Measurements from ENCODE around the gene OR2W3. TPM values are rescaled to one million over a fixed set of nuclear protein-coding genes. Genes with fewer than 3 reads are reported as not detected.

OR2W3 gene
- total and polyA plus RNA-seq, 10 donors = 0.29 to 11.2 (median 2.8) TPM; not detected in 2

DNA sequence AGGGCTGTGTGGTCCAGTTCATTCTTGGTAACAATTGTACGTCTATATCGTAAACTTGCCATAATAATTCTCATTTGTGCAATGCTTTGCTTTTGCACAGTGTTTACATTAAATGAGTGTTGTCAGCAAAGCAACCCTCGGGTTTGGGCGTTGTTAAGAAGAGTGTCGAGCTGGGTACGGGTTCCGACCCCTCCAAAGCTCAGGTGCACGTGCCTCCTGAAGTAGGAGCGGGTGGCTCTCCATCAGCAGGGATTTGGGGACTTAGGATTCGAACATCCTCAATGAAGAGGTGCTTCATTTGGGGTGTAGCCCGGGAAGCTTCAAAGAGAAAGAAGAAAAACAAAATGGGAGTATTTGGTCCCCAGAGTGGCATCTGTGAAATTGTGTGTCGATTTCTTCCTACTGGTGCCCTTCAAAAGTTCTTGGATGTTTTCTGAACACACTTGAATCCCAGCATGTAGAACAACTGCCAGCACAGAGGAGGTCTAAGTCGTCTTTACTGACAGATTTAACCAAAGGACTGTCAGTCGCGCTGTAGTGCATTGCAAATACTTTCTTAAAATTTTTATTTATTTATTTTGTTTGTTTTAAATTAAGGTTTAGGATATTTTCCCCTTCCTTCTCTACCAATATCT, 37.3 kb upstream of the OR2W3 start:
- Histone ChIP-seq H3K9me3 (no peaks in the 10 kb centered on the region), H3K27me3 (replicated peaks in 1 of 7) (peaks cover 0 to 37% (median 12%) of the 10 kb centered on the region in 7 donors), H3K36me3 (peaks cover 0 to 22% (median 0%) of the 10 kb centered on the region in 6 donors), H3K27ac (peak overlapping the region in 2 of 8 donors; percentile 74 to 85), H3K4me3 (peak overlapping the region; percentile 37 to 84 (median 54)), H3K4me1 (peaks cover 0 to 21% (median 17%) of the 10 kb centered on the region in 6 donors)
- DNase-seq = no peak
- intact Hi-C loops (cut with DNase I; ENCODE audit: low total_unique reads) = no loop called here
- TF ChIP-seq POLR2AphosphoS5 (IDR thresholded peaks at IDR 0.05) = no peak
- TF ChIP-seq POLR2A (IDR thresholded peaks at IDR 0.05) = no peak
- TF ChIP-seq, protein P1, sequence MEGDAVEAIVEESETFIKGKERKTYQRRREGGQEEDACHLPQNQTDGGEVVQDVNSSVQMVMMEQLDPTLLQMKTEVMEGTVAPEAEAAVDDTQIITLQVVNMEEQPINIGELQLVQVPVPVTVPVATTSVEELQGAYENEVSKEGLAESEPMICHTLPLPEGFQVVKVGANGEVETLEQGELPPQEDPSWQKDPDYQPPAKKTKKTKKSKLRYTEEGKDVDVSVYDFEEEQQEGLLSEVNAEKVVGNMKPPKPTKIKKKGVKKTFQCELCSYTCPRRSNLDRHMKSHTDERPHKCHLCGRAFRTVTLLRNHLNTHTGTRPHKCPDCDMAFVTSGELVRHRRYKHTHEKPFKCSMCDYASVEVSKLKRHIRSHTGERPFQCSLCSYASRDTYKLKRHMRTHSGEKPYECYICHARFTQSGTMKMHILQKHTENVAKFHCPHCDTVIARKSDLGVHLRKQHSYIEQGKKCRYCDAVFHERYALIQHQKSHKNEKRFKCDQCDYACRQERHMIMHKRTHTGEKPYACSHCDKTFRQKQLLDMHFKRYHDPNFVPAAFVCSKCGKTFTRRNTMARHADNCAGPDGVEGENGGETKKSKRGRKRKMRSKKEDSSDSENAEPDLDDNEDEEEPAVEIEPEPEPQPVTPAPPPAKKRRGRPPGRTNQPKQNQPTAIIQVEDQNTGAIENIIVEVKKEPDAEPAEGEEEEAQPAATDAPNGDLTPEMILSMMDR (IDR thresholded peaks at IDR 0.05 in 8 of 11, conservative IDR thresholded peaks at IDR 0.05 in 3 of 11) = no peak
- WGBS, 5 donors = 16 to 29% (median 19%) methylated on average over 15 of the region's 15 CpGs

DNA sequence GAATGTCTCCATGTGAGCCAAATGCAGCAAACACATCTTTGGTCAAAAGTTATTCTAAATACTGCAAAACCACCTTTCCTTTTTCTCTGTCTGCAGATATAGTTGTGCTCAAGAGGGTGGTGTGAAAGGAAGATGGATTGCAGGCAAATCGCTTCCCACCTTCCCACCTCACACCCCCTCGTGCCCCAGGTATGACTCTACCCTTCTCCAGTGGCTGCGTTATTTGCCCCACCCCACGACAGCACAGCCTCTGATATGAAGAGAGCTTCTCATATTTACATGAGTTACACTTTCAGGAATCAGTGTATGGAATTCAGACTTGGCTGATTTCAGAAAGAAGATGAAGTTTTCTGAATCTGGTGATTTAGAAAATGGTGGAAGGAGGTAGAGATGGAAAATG, 32.6 kb upstream of the OR2W3 start:
- peaks cover 0 to 14% (median 0%) of the 10 kb centered on the region in 7 donors for H3K27me3 ChIP-seq (replicated peaks in 1 of 7)
- no peak overlapping the region for H3K4me3 ChIP-seq
- no peak overlapping the region for H3K27ac ChIP-seq
- peaks cover 0 to 13% (median 6%) of the 10 kb centered on the region in 6 donors for H3K4me1 ChIP-seq
- intact Hi-C loops (cut with DNase I; ENCODE audit: low total_unique reads) = no loop called here
- TF ChIP-seq, protein P1 (IDR thresholded peaks at IDR 0.05 in 8 of 11, conservative IDR thresholded peaks at IDR 0.05 in 3 of 11) = no peak
- TF ChIP-seq POLR2AphosphoS5 (IDR thresholded peaks at IDR 0.05) (no peak), POLR2A (IDR thresholded peaks at IDR 0.05) (no peak)
- no peaks in the 10 kb centered on the region for H3K9me3 ChIP-seq
- 82 to 95% (median 85%) methylated on average over 4 of the region's 4 CpGs for WGBS, 5 donors
- peaks cover 0 to 63% (median 0%) of the 10 kb centered on the region in 6 donors for H3K36me3 ChIP-seq
- no peak for DNase-seq

DNA sequence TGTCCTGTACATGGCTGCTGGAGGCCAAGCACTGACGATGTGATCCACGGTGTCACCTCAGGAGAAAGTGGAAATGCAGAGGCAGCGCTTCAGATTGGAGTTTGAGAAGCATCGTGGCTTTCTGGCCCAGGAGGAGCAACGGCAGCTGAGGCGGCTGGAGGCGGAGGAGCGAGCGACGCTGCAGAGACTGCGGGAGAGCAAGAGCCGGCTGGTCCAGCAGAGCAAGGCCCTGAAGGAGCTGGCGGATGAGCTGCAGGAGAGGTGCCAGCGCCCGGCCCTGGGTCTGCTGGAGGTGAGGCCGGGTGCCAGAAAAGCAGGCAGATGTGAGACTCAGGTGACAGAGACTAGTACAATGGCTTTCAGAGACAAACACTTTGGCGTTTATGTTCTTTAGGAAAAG, 30.7 kb upstream of the OR2W3 start:
- intact Hi-C loops (cut with DNase I; ENCODE audit: low total_unique reads) = no loop called here
- no peak for DNase-seq
- TF ChIP-seq, protein P1 (IDR thresholded peaks at IDR 0.05 in 8 of 11, conservative IDR thresholded peaks at IDR 0.05 in 3 of 11) = no peak
- no peak for TF ChIP-seq POLR2A (IDR thresholded peaks at IDR 0.05)
- no peak for TF ChIP-seq POLR2AphosphoS5 (IDR thresholded peaks at IDR 0.05)
- Histone ChIP-seq H3K36me3 (peaks cover 0 to 82% (median 0%) of the 10 kb centered on the region in 6 donors), H3K4me1 (no peaks in the 10 kb centered on the region), H3K27ac (no peak overlapping the region), H3K27me3 (replicated peaks in 1 of 7) (no peaks in the 10 kb centered on the region), H3K9me3 (peaks cover 0 to 2% (median 0%) of the 10 kb centered on the region in 8 donors), H3K4me3 (no peak overlapping the region)
- WGBS, 5 donors = 86 to 91% (median 90%) methylated on average over 17 of the region's 17 CpGs

DNA sequence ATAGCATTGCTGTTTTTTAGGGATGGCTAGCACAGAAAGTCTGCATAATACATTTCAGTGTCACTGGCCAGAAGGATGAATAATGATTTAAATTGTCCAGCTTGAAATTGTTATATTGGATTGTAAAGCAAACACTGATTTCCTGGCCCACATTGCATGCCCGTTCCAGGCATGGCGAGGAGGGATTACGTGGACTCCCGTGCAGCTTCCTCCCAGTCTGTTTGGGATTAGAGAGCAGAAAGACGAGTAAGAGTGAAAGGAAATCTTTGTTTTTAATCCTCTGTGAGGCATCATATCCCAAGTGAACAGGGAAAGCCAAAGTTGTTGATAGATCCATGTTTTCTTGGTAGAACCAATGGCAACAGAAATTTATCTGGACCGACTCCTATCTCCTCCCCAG, 30.0 kb upstream of the OR2W3 start:
- WGBS, 5 donors = 80 to 91% (median 85%) methylated on average over 6 of the region's 6 CpGs
- Histone ChIP-seq H3K9me3 (peaks cover 0 to 9% (median 0%) of the 10 kb centered on the region in 8 donors), H3K4me1 (no peaks in the 10 kb centered on the region), H3K4me3 (no peak overlapping the region), H3K27me3 (replicated peaks in 1 of 7) (no peaks in the 10 kb centered on the region), H3K27ac (no peak overlapping the region), H3K36me3 (peaks cover 0 to 90% (median 0%) of the 10 kb centered on the region in 6 donors)
- TF ChIP-seq POLR2A (IDR thresholded peaks at IDR 0.05) = no peak
- TF ChIP-seq, protein P1 (IDR thresholded peaks at IDR 0.05 in 8 of 11, conservative IDR thresholded peaks at IDR 0.05 in 3 of 11) = no peak
- no peak for TF ChIP-seq POLR2AphosphoS5 (IDR thresholded peaks at IDR 0.05)
- no peak for DNase-seq
- intact Hi-C loops (cut with DNase I; ENCODE audit: low total_unique reads) = no loop called here

All from spleen (tissue), 11 donors.